ENCODE measurements around the gene RAB14. TPM values are rescaled to one million over a fixed set of nuclear protein-coding genes. Genes with fewer than 3 reads are reported as not detected.

Gene RAB14
- total RNA-seq, 1 donor = 36.3 TPM

GRCh38 chr9:121201045-121201737, 478 bp downstream of the RAB14 start:
- no peak for TF ChIP-seq CTCF (IDR thresholded peaks at IDR 0.05; ENCODE audit: insufficient read depth, low read depth, low read length)

GRCh38 chr9:121200356-121200755, 1.3 kb downstream of the RAB14 start:
- DNase-seq (ENCODE audit: low read depth) = no peak
- TF ChIP-seq CTCF (IDR thresholded peaks at IDR 0.05; ENCODE audit: insufficient read depth, low read depth, low read length) = no peak
- peak overlapping the region; percentile 70 for H3K4me3 ChIP-seq (ENCODE audit: low read depth, low read length)

More at GRCh38 chr9:121201045-121201737, 478 bp downstream of the RAB14 start:
- peak overlapping the region; percentile 70 for H3K4me3 ChIP-seq (ENCODE audit: low read depth, low read length)
- DNase-seq (ENCODE audit: low read depth) = no peak

GRCh38 chr9:121199921-121200320, 1.7 kb downstream of the RAB14 start:
- H3K4me3 ChIP-seq (ENCODE audit: low read depth, low read length) = peak overlapping the region; percentile 70
- TF ChIP-seq CTCF (IDR thresholded peaks at IDR 0.05; ENCODE audit: insufficient read depth, low read depth, low read length) = no peak
- DNase-seq (ENCODE audit: low read depth) = no peak

- no peak for DNase-seq (ENCODE audit: low read depth)
- H3K4me3 ChIP-seq (ENCODE audit: low read depth, low read length) = no peak overlapping the region
- TF ChIP-seq CTCF (IDR thresholded peaks at IDR 0.05; ENCODE audit: insufficient read depth, low read depth, low read length) = no peak
Observed at GRCh38 chr9:121198512-121199042, 3.1 kb downstream of the RAB14 start.

GRCh38 chr9:121197132-121197531, 4.5 kb downstream of the RAB14 start:
- TF ChIP-seq CTCF (IDR thresholded peaks at IDR 0.05; ENCODE audit: insufficient read depth, low read depth, low read length) = peak; percentile 2
- no peak for DNase-seq (ENCODE audit: low read depth)
- no peak overlapping the region for H3K4me3 ChIP-seq (ENCODE audit: low read depth, low read length)

GRCh38 chr9:121196389-121196788, 5.3 kb downstream of the RAB14 start:
- H3K4me3 ChIP-seq (ENCODE audit: low read depth, low read length) = no peak overlapping the region
- TF ChIP-seq CTCF (IDR thresholded peaks at IDR 0.05; ENCODE audit: insufficient read depth, low read depth, low read length) = no peak
- no peak for DNase-seq (ENCODE audit: low read depth)
